Mesendoderm (in vitro differentiated cells): ENCODE measurements around the gene TEC.
"Not testable (repeated sequence)": the region's sequence is repeated elsewhere in the genome, so short reads cannot be mapped to it uniquely, and the experiment has no call there.

Experiments
- DNase-seq: peaks from one replicate; pipeline ENCODE4 v3.0.0; 2013
- H2AK5ac ChIP-seq: 2 replicates; pipeline ENCODE4 v1.6.1; 2013; ENCODE audit warnings: low read length, inconsistent platforms
- H2BK120ac ChIP-seq: 2 replicates; pipeline ENCODE4 v1.6.1; 2013; ENCODE audit warnings: low read depth, mild to moderate bottlenecking, low read length, moderate library complexity, mixed read lengths
- H2BK15ac ChIP-seq: replicated peaks from 2 replicates; pipeline ENCODE4 v1.6.1; 2013; ENCODE audit warnings: low read depth, mild to moderate bottlenecking, moderate library complexity
- H2BK5ac ChIP-seq: 2 replicates; pipeline ENCODE4 v1.6.1; 2013; ENCODE audit warnings: low read length, inconsistent platforms
- H3K18ac ChIP-seq: 2 replicates; pipeline ENCODE4 v1.6.1; 2013; ENCODE audit warnings: mild to moderate bottlenecking, low read length, mixed read lengths
- H3K23ac ChIP-seq: one replicate; pipeline ENCODE4 v1.6.1; 2013; ENCODE audit warnings: low read length
- H3K27ac ChIP-seq: 2 replicates; pipeline ENCODE4 v1.5.1; 2013; ENCODE audit warnings: low read depth, mild to moderate bottlenecking, inconsistent platforms, low read length, moderate library complexity
- H3K27me3 ChIP-seq: 2 replicates; pipeline ENCODE4 v1.6.1; 2013; ENCODE audit warnings: low read length, control low read depth, mild to moderate bottlenecking, inconsistent platforms; ENCODE audit not compliant: insufficient read depth, poor library complexity
- H3K36me3 ChIP-seq: 2 replicates; pipeline ENCODE4 v1.6.1; 2013; ENCODE audit warnings: low read length, inconsistent platforms; ENCODE audit not compliant: control insufficient read depth, insufficient read depth
- H3K4ac ChIP-seq: one replicate; pipeline ENCODE4 v1.6.1; 2013; ENCODE audit warnings: low read depth, mild to moderate bottlenecking, low read length, moderate library complexity
- H3K4me1 ChIP-seq: 2 replicates; pipeline ENCODE4 v1.6.1; 2013; ENCODE audit warnings: low read depth, low read length, inconsistent platforms; ENCODE audit not compliant: control insufficient read depth
- H3K4me2 ChIP-seq: 2 replicates; pipeline ENCODE4 v1.6.1; 2013; ENCODE audit warnings: low read length
- H3K4me3 ChIP-seq: 2 replicates; pipeline ENCODE4 v1.5.1; 2013; ENCODE audit warnings: mild to moderate bottlenecking, low read length
- H3K56ac ChIP-seq: one replicate; pipeline ENCODE4 v1.6.1; 2013; ENCODE audit warnings: low read length
- H3K79me1 ChIP-seq: 2 replicates; pipeline ENCODE4 v1.6.1; 2013; ENCODE audit warnings: low read length, inconsistent platforms
- H3K79me2 ChIP-seq: 2 replicates; pipeline ENCODE4 v1.6.1; 2013; ENCODE audit warnings: mild to moderate bottlenecking, low read length; ENCODE audit not compliant: control insufficient read depth, insufficient read depth
- H3K9ac ChIP-seq: 2 replicates; pipeline ENCODE4 v1.6.1; 2013; ENCODE audit warnings: low read length, inconsistent platforms
- H4K5ac ChIP-seq: one replicate; pipeline ENCODE4 v1.6.1; 2013; ENCODE audit warnings: low read length
- H4K8ac ChIP-seq: one replicate; pipeline ENCODE4 v1.6.1; 2013; ENCODE audit warnings: low read depth, mild to moderate bottlenecking, control low read depth, low read length, moderate library complexity
- WGBS: extraction: QIAGEN DNeasy Blood & Tissue Kit; methylation state at CpG from one replicate; pipeline ENCODE4 v1.1.7; 2013; ENCODE audit warnings: low lambda C conversion rate, missing lambda C conversion rate; ENCODE audit not compliant: insufficient coverage; ENCODE audit errors: extremely low coverage; 5-methylcytosine and 5-hydroxymethylcytosine counted together

TEC gene

GRCh38 chr4:48224606-48225005 is 45.0 kb downstream of the TEC start:
- DNase-seq, result no peak
- Histone ChIP-seq H3K36me3 (no peaks in the 10 kb centered on the region), H3K4me2 (no peak overlapping the region), H2BK5ac (no peak overlapping the region), H3K56ac (no peak overlapping the region), H4K8ac (no peak overlapping the region), H4K5ac (no peak overlapping the region), H3K4me3 (no peak overlapping the region), H2AK5ac (no peak overlapping the region), H3K23ac (no peak overlapping the region), H3K4ac (no peak overlapping the region), H2BK120ac (no peak overlapping the region), H3K27me3 (no peaks in the 10 kb centered on the region), H3K9ac (no peak overlapping the region), H3K18ac (no peak overlapping the region), H2BK15ac (no peak overlapping the region), H3K4me1 (no peaks in the 10 kb centered on the region), H3K79me2 (no peaks in the 10 kb centered on the region), H3K27ac (no peak overlapping the region), H3K79me1 (no peaks in the 10 kb centered on the region)
- WGBS, result no CpG with 5 or more reads among the region's 5 CpGs

- H2AK5ac ChIP-seq, result no peak overlapping the region
- no peak overlapping the region for H4K5ac ChIP-seq
- no peak overlapping the region for H3K4me2 ChIP-seq
- H3K79me2 ChIP-seq, result no peaks in the 10 kb centered on the region
- DNase-seq, result no peak
- H3K27me3 ChIP-seq, result no peaks in the 10 kb centered on the region
- H3K27ac ChIP-seq, result no peak overlapping the region
- no peaks in the 10 kb centered on the region for H3K4me1 ChIP-seq
- no peak overlapping the region for H2BK5ac ChIP-seq
- no peak overlapping the region for H3K18ac ChIP-seq
- H4K8ac ChIP-seq, result no peak overlapping the region
- no peak overlapping the region for H3K9ac ChIP-seq
- no peak overlapping the region for H2BK15ac ChIP-seq
- WGBS, result no CpG with 5 or more reads among the region's 3 CpGs
- H3K79me1 ChIP-seq, result no peaks in the 10 kb centered on the region
- H3K4ac ChIP-seq, result no peak overlapping the region
- no peak overlapping the region for H2BK120ac ChIP-seq
- H3K36me3 ChIP-seq, result no peaks in the 10 kb centered on the region
- no peak overlapping the region for H3K23ac ChIP-seq
- no peak overlapping the region for H3K56ac ChIP-seq
- no peak overlapping the region for H3K4me3 ChIP-seq
Observed at GRCh38 chr4:48223633-48224295, 45.9 kb downstream of the TEC start.

- WGBS, result no CpG with 5 or more reads among the region's 2 CpGs
- Histone ChIP-seq H3K4me1 (no peaks in the 10 kb centered on the region), H3K56ac (no peak overlapping the region), H2BK5ac (no peak overlapping the region), H3K4ac (no peak overlapping the region), H3K27ac (no peak overlapping the region), H3K27me3 (no peaks in the 10 kb centered on the region), H3K4me2 (no peak overlapping the region), H3K4me3 (no peak overlapping the region), H2BK120ac (no peak overlapping the region), H2BK15ac (no peak overlapping the region), H3K23ac (no peak overlapping the region), H3K36me3 (no peaks in the 10 kb centered on the region), H4K8ac (no peak overlapping the region), H4K5ac (no peak overlapping the region), H3K9ac (no peak overlapping the region), H3K79me1 (no peaks in the 10 kb centered on the region), H2AK5ac (no peak overlapping the region), H3K18ac (no peak overlapping the region), H3K79me2 (no peaks in the 10 kb centered on the region)
- DNase-seq, result no peak
Observed at GRCh38 chr4:48222491-48222890, 47.1 kb downstream of the TEC start.

- WGBS, result no CpG with 5 or more reads among the region's 8 CpGs
- not testable (repeated sequence) for H3K18ac ChIP-seq
Observed at GRCh38 chr4:48219430-48219829, 50.2 kb downstream of the TEC start.

GRCh38 chr4:48216563-48216962 is 53.1 kb downstream of the TEC start:
- H3K79me1 ChIP-seq, result no peaks in the 10 kb centered on the region
- WGBS, result no CpG with 5 or more reads among the region's 1 CpG
- no peak overlapping the region for H2BK120ac ChIP-seq
- H3K36me3 ChIP-seq, result no peaks in the 10 kb centered on the region
- no peak overlapping the region for H3K4ac ChIP-seq
- no peak overlapping the region for H3K56ac ChIP-seq
- H3K9ac ChIP-seq, result no peak overlapping the region
- no peak overlapping the region for H3K18ac ChIP-seq
- H3K23ac ChIP-seq, result no peak overlapping the region
- no peak overlapping the region for H3K27ac ChIP-seq
- H4K5ac ChIP-seq, result no peak overlapping the region
- H3K4me3 ChIP-seq, result no peak overlapping the region
- no peaks in the 10 kb centered on the region for H3K79me2 ChIP-seq
- no peak for DNase-seq
- no peak overlapping the region for H3K4me2 ChIP-seq
- no peaks in the 10 kb centered on the region for H3K4me1 ChIP-seq
- no peak overlapping the region for H2BK5ac ChIP-seq
- H4K8ac ChIP-seq, result no peak overlapping the region
- no peak overlapping the region for H2AK5ac ChIP-seq
- no peaks in the 10 kb centered on the region for H3K27me3 ChIP-seq
- no peak overlapping the region for H2BK15ac ChIP-seq

More at GRCh38 chr4:48219430-48219829, 50.2 kb downstream of the TEC start:
- not testable (repeated sequence) for H3K79me2 ChIP-seq, H3K36me3 ChIP-seq, H3K27me3 ChIP-seq, H3K79me1 ChIP-seq, H4K5ac ChIP-seq, H2BK5ac ChIP-seq, H3K4me2 ChIP-seq, H2AK5ac ChIP-seq, H3K4me3 ChIP-seq, H3K56ac ChIP-seq, H2BK15ac ChIP-seq, H3K27ac ChIP-seq, H3K23ac ChIP-seq, H3K4ac ChIP-seq, H2BK120ac ChIP-seq, H3K9ac ChIP-seq, H3K4me1 ChIP-seq, DNase-seq, H4K8ac ChIP-seq

GRCh38 chr4:48215977-48216376 is 53.7 kb downstream of the TEC start:
- Histone ChIP-seq H2BK15ac (no peak overlapping the region), H3K27ac (no peak overlapping the region), H2BK120ac (no peak overlapping the region), H3K4me3 (no peak overlapping the region), H2AK5ac (no peak overlapping the region), H3K4me2 (no peak overlapping the region), H3K56ac (no peak overlapping the region), H2BK5ac (no peak overlapping the region), H3K79me1 (no peaks in the 10 kb centered on the region), H3K4ac (no peak overlapping the region), H3K18ac (no peak overlapping the region), H3K4me1 (no peaks in the 10 kb centered on the region), H3K36me3 (no peaks in the 10 kb centered on the region), H3K9ac (no peak overlapping the region), H4K5ac (no peak overlapping the region), H4K8ac (no peak overlapping the region), H3K27me3 (no peaks in the 10 kb centered on the region), H3K79me2 (no peaks in the 10 kb centered on the region), H3K23ac (no peak overlapping the region)
- no peak for DNase-seq
- WGBS, result no CpG with 5 or more reads among the region's 1 CpG
